GM12891 (cell line): ENCODE measurements around the gene CDHR3. TPM values are rescaled to one million over a fixed set of nuclear protein-coding genes. Genes with fewer than 3 reads are reported as not detected.

Experiments used
- DNase-seq: peaks from one replicate; pipeline ENCODE4 v3.0.0; 2011; ENCODE audit warnings: low spot score; ENCODE audit not compliant: insufficient read length
- FAIRE-seq: peaks from 2 replicates; lab custom pipeline; 2011; peaks lifted over from hg19 to GRCh38; lab: Jason Lieb, UNC
- PAX5 ChIP-seq: IDR thresholded peaks from 2 replicates; pipeline ENCODE4 v1.6.1; 2011; ENCODE audit warnings: low read length, moderate library complexity, mild to moderate bottlenecking; ENCODE audit not compliant: insufficient read depth, severe bottlenecking
- POLR2A ChIP-seq: IDR thresholded peaks from 2 replicates; pipeline ENCODE4 v1.6.1; 2011; ENCODE audit warnings: low read depth, low read length, control low read depth
- POLR2AphosphoS5 ChIP-seq: IDR thresholded peaks from 2 replicates; pipeline ENCODE4 v1.6.1; 2011; ENCODE audit warnings: low read depth, low read length, control low read depth
- POU2F2 ChIP-seq: IDR thresholded peaks from 2 replicates; pipeline ENCODE4 v1.6.1; 2011; ENCODE audit warnings: low read depth, mild to moderate bottlenecking, control low read depth, low read length, moderate library complexity
- SPI1 ChIP-seq: IDR thresholded peaks from 2 replicates; pipeline ENCODE4 v1.6.1; 2011; ENCODE audit warnings: low read depth, low read length, control low read depth
- TAF1 ChIP-seq: IDR thresholded peaks from 2 replicates; pipeline ENCODE4 v1.6.1; 2011; ENCODE audit warnings: low read depth, low read length, control low read depth
- polyA plus RNA-seq: library from polyadenylated mRNA; unstranded; fragments of >200 nt; gene quantifications from one replicate; pipeline ENCODE4 v1.2.1, GENCODE V29; 2012; ENCODE audit warnings: low read depth, missing spikeins, inconsistent platforms; ENCODE audit not compliant: missing spikeins

CDHR3 gene
- not detected for polyA plus RNA-seq

- TF ChIP-seq POU2F2 (no peak), PAX5 (no peak), POLR2AphosphoS5 (no peak), TAF1 (no peak), SPI1 (no peak), POLR2A (no peak)
- FAIRE-seq (no peak), DNase-seq (no peak)
Measured at GRCh38 chr7:105963038-105963667, at the start of gene CDHR3. TSS of gene CDHR3 (plus strand) at chr7:105963264. CDS start at chr7:105963319, 55 bp downstream.

- no peak for DNase-seq
- FAIRE-seq: no peak
- no peak for TF ChIP-seq PAX5
- TF ChIP-seq POLR2A: no peak
- TF ChIP-seq SPI1: no peak
- TF ChIP-seq POU2F2: no peak
- no peak for TF ChIP-seq TAF1
- no peak for TF ChIP-seq POLR2AphosphoS5
Measured at GRCh38 chr7:105913947-105914346, 49.1 kb upstream of the CDHR3 start.

GRCh38 chr7:105916603-105917002, 46.5 kb upstream of the CDHR3 start:
- FAIRE-seq (no peak), DNase-seq (no peak)

GRCh38 chr7:105917659-105918058, 45.4 kb upstream of the CDHR3 start:
- TF ChIP-seq SPI1 (no peak), POLR2AphosphoS5 (no peak), POLR2A (no peak), PAX5 (no peak), TAF1 (no peak), POU2F2 (no peak)
- no peak for FAIRE-seq
- DNase-seq: no peak

More at GRCh38 chr7:105916603-105917002, 46.5 kb upstream of the CDHR3 start:
- TF ChIP-seq TAF1 (no peak), POLR2AphosphoS5 (no peak), PAX5 (no peak), POU2F2 (no peak)

- no peak for DNase-seq
- no peak for FAIRE-seq
- no peak for TF ChIP-seq POLR2A
- TF ChIP-seq PAX5: no peak
- no peak for TF ChIP-seq POLR2AphosphoS5
- no peak for TF ChIP-seq SPI1
- no peak for TF ChIP-seq POU2F2
- no peak for TF ChIP-seq TAF1
Measured at GRCh38 chr7:105920766-105921165, 42.3 kb upstream of the CDHR3 start.

- TF ChIP-seq PAX5: no peak
- no peak for TF ChIP-seq POLR2AphosphoS5
- TF ChIP-seq SPI1: no peak
- no peak for TF ChIP-seq POLR2A
- no peak for TF ChIP-seq POU2F2
- TF ChIP-seq TAF1: no peak
- peak; percentile 48 for FAIRE-seq
- DNase-seq: no peak
Measured at GRCh38 chr7:105924945-105925344, 38.1 kb upstream of the CDHR3 start.

GRCh38 chr7:105926131-105926530, 36.9 kb upstream of the CDHR3 start:
- DNase-seq (no peak), FAIRE-seq (no peak)
- TF ChIP-seq TAF1: no peak
- no peak for TF ChIP-seq POLR2A
- no peak for TF ChIP-seq PAX5
- TF ChIP-seq SPI1: no peak
- no peak for TF ChIP-seq POLR2AphosphoS5
- TF ChIP-seq POU2F2: no peak

GRCh38 chr7:105931179-105931578, 31.9 kb upstream of the CDHR3 start:
- FAIRE-seq (no peak), DNase-seq (no peak)
- no peak for TF ChIP-seq PAX5
- TF ChIP-seq POU2F2: no peak
- no peak for TF ChIP-seq SPI1
- no peak for TF ChIP-seq POLR2AphosphoS5
- no peak for TF ChIP-seq POLR2A
- TF ChIP-seq TAF1: no peak

GRCh38 chr7:105932835-105933477, 30.1 kb upstream of the CDHR3 start:
- DNase-seq: no peak
- TF ChIP-seq POU2F2 (no peak), SPI1 (no peak), POLR2AphosphoS5 (no peak), POLR2A (no peak)
- no peak for FAIRE-seq
